Chondrocyte (in vitro differentiated cells): ENCODE results near the gene OR5F1. TPM values are rescaled to one million over a fixed set of nuclear protein-coding genes. Genes with fewer than 3 reads are reported as not detected.

Experiments
- DNase-seq: peaks from one replicate; pipeline ENCODE4 v3.0.0; 2021; ENCODE audit warnings: mixed read lengths, low spot score
- H3K27ac Mint-ChIP-seq: one replicate; pipeline ENCODE4 v1.8.0; 2021; ENCODE audit warnings: mild to moderate bottlenecking, moderate library complexity, mixed read lengths; ENCODE audit not compliant: unreplicated experiment
- H3K27me3 Mint-ChIP-seq: 2 replicates; pipeline ENCODE4 v1.8.0; 2021; ENCODE audit warnings: low read depth, mixed read lengths
- H3K36me3 Mint-ChIP-seq: 2 replicates; pipeline ENCODE4 v1.8.0; 2021; ENCODE audit warnings: low read depth, mixed read lengths
- H3K4me1 Mint-ChIP-seq: 2 replicates; pipeline ENCODE4 v1.8.0; 2021; ENCODE audit warnings: low read depth, mild to moderate bottlenecking, mixed read lengths
- H3K4me3 Mint-ChIP-seq: one replicate; pipeline ENCODE4 v1.8.0; 2021; ENCODE audit warnings: mild to moderate bottlenecking, moderate library complexity, mixed read lengths; ENCODE audit not compliant: unreplicated experiment
- H3K9me3 Mint-ChIP-seq: 2 replicates; pipeline ENCODE4 v1.8.0; 2021; ENCODE audit warnings: low read depth, mixed read lengths
- long read RNA-seq: library from polyadenylated mRNA; stranded (forward); transcript quantifications from one replicate; pipeline ENCODE4 v2.0.0, GENCODE V29; 2021
- total RNA-seq: library from RNA; stranded (reverse); gene quantifications from 3 replicates; pipeline ENCODE4 v1.2.1, GENCODE V29; 2021
- TF ChIP-seq, protein P1 (sequence below): fragments of 200-600 bp; sonication (generic); IDR thresholded peaks from 2 replicates; pipeline ENCODE4 v1.5.0; 2021; ENCODE audit warnings: antibody characterized with exemption, mild to moderate bottlenecking, moderate library complexity

Gene OR5F1
- total RNA-seq, result not detected in 3 replicates
- long read RNA-seq, result 0 reads

DNA sequence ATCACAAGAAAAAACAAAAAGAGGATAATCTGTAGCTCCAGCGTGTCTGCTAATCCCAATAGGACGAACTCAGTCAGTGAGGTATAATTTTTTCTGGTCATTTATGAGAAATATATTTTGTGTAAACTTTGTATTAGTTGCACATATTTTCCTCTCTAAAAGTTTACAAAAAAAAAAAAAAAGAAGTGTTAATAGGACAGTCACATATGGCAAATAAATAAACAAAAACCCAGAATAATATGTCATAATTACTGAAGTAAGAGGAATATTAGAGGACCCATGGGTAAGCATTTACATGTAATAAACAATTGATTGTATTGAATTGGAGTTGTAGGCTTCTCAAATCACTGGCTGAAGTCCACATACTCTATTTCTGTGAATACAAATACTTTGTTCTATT is at the start of gene OR5F1:
TSS of gene OR5F1 (minus strand) at position 101 of the 400 bp plus-strand sequence. CDS start at position 101, 0 bp downstream.
- Mint-ChIP-seq H3K27me3 (no peaks in the 10 kb centered on the region), H3K4me3 (no peak within 1 kb of the TSS), H3K36me3 (no peaks in the 10 kb centered on the region), H3K9me3 (peaks cover 10% of the 10 kb centered on the region), H3K4me1 (no peaks in the 10 kb centered on the region), H3K27ac (no peak within 1 kb of the TSS)
- DNase-seq, result no peak
- TF ChIP-seq, protein P1, sequence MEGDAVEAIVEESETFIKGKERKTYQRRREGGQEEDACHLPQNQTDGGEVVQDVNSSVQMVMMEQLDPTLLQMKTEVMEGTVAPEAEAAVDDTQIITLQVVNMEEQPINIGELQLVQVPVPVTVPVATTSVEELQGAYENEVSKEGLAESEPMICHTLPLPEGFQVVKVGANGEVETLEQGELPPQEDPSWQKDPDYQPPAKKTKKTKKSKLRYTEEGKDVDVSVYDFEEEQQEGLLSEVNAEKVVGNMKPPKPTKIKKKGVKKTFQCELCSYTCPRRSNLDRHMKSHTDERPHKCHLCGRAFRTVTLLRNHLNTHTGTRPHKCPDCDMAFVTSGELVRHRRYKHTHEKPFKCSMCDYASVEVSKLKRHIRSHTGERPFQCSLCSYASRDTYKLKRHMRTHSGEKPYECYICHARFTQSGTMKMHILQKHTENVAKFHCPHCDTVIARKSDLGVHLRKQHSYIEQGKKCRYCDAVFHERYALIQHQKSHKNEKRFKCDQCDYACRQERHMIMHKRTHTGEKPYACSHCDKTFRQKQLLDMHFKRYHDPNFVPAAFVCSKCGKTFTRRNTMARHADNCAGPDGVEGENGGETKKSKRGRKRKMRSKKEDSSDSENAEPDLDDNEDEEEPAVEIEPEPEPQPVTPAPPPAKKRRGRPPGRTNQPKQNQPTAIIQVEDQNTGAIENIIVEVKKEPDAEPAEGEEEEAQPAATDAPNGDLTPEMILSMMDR, result no peak

DNA sequence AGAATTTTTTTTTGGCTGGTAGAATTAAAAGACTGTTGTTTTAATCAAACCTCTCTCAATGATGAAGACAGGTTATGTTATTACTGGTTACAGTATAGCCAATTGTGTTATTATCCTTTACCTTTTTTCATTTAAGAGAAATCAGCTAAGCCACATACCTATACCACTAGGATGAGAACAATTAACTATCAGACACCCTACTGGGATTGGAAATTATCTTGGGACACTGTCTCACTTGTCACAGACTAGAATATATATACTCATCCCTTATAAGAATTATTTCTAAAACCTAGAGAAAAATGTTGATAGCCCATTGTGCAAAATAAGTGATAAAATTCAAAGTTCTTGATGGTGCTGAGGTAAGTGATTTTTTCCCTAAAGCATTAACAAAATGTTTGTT is 32.9 kb upstream of the OR5F1 start, which contains the start of gene OR5AS1:
TSS of gene OR5AS1 (plus strand) at position 301 of the 400 bp plus-strand sequence. CDS start 2,765 bp downstream, outside the sequence.
- Mint-ChIP-seq H3K4me3 (no peak within 1 kb of the TSS), H3K27me3 (no peaks in the 10 kb centered on the region), H3K4me1 (no peaks in the 10 kb centered on the region), H3K9me3 (peaks cover 8% of the 10 kb centered on the region), H3K27ac (no peak within 1 kb of the TSS), H3K36me3 (no peaks in the 10 kb centered on the region)
- no peak for DNase-seq
- TF ChIP-seq, protein P1, result no peak

DNA sequence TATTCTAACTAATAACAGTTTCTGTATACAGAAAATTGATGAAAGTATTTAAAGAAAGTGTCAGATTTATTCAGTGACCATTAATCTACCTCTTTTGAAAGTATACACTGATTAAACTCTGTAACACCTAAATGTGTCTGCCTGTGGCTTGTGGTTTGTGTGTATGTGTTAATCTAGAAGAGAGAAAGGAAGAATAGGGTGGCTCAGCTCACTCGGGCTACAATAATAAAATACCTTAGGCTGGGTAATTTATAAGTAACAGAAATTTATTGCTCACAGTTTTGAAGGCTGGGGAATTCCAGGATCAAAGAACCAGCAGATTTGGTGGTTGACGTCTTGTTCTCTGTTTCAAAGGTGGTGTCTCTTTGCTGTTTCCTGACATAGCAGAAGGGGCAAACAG is 19.4 kb upstream of the OR5F1 start:
- Mint-ChIP-seq H3K9me3 (peaks cover 19% of the 10 kb centered on the region), H3K36me3 (peaks cover 1% of the 10 kb centered on the region), H3K4me1 (no peaks in the 10 kb centered on the region), H3K4me3 (no peak overlapping the region), H3K27ac (no peak overlapping the region), H3K27me3 (peaks cover 2% of the 10 kb centered on the region)
- TF ChIP-seq, protein P1, result no peak
- DNase-seq, result no peak

DNA sequence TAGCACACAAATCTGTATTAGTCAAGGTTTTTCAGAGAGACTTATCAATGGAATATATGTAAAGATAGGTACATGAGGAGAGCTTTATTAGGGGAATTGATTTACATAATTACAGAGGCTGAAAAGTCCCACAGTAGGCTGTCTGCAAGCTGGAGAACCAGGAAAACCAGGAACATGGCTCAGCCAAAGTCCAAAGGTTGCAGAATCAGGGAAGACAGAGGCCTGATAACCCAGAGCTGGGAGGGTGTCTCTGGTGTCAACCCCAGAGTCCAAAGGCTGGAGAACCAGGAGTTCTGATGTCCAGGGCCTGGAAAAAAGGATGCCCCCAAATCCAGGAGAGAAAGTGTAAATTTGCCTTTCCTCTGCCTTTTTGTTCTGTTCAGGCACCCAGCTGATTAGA is 16.3 kb upstream of the OR5F1 start:
- no peak for DNase-seq
- H3K27ac Mint-ChIP-seq, result no peak overlapping the region
- peaks cover 2% of the 10 kb centered on the region for H3K27me3 Mint-ChIP-seq
- peaks cover 1% of the 10 kb centered on the region for H3K36me3 Mint-ChIP-seq
- H3K4me1 Mint-ChIP-seq, result no peaks in the 10 kb centered on the region
- peaks cover 21% of the 10 kb centered on the region for H3K9me3 Mint-ChIP-seq
- no peak overlapping the region for H3K4me3 Mint-ChIP-seq
- TF ChIP-seq, protein P1, result no peak

DNA sequence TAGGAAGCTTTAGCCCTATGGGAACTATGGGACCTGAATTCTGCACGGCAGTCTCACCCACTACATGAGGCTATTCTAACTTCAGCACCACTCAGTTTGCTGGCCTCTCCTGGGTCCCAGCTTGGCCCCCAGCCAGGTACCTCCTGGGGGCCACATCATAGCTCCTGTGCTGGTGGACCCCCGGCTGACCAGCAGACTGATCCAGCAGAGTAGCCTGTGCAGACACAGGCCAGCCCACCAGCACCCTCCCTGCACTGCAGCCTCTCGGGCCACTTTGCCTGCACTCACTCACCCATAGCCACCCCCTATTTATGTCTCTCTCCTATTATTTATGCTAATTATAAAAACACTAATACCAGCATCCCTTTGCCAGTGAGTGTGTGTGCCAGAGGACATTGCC is 23.5 kb downstream of the OR5F1 start:
- H3K27me3 Mint-ChIP-seq, result no peaks in the 10 kb centered on the region
- H3K36me3 Mint-ChIP-seq, result no peaks in the 10 kb centered on the region
- H3K9me3 Mint-ChIP-seq, result peaks cover 2% of the 10 kb centered on the region
- H3K4me1 Mint-ChIP-seq, result no peaks in the 10 kb centered on the region
- no peak for DNase-seq
- H3K4me3 Mint-ChIP-seq, result no peak overlapping the region
- H3K27ac Mint-ChIP-seq, result no peak overlapping the region
- TF ChIP-seq, protein P1, result no peak
